ENCODE results near the gene CFAP299. TPM values are rescaled to one million over a fixed set of nuclear protein-coding genes. Genes with fewer than 3 reads are reported as not detected.

CFAP299 gene
- polyA plus RNA-seq, 12 donors: 0.17 to 0.36 (median 0.28) TPM; not detected in 8

GRCh38 chr4:80814266-80814665 is 478.7 kb downstream of the CFAP299 start:
- DNase-seq: no peak

DNA sequence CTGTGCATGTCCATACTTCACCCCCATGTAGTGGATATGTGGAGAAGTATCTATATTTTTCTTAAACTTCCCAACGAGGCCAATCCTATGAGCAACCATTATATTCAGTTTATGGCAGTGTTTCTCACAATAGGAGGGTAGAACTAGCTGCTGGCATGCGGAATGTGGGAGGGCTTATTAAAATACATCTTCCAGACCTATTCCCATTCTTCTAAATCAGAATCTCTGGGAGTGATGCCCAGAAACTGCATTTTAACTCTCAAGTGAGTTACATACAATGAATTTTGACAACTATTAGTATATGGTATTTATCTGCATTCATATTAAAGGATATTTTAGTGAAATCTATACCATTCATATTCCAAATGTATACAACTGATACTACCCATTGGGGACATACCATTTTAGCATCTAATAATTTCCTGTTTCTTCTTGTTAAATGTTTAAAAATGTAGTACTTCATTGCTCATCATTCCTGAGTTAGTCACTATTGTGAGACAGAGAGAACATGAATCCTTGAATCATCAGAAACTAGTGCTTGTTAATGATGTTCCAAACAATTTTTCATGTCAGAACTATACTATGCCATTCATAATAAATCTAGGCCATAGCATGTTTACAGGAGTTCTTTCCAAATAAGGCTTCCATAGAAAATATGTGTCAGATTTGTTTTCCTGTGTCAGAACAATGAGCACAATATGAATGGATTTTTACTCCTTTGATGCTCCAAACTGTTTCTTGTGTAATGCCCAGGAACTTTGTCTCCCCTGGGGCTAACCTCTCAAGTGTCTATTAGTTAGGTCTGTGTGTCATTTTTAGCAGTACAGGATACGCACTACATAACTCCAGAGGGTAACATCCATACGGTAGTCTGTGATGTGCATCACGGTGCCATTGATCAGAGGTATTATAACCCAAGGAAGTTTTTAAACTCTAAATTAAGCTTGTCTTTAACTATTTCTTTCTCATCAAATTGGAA is 496.1 kb downstream of the CFAP299 start:
- no peak for DNase-seq

DNA sequence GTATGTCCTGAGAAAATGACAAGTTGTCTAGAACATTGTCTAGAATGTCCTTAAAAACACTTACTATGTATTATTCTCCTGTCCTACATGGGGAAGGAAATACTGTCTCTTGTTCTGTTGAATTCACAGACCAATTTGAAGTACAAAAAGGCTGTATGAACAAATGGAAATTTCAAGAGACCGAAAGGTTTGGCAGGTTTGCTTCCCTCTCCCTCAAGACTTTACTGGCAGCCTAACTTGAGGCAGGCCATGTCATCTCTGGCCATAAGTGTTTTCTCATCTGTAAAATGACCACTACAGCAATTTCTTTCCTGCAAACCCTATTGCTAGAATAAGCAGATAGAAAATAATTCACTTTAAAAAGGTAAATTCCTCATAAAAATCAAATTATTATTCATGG is 503.8 kb downstream of the CFAP299 start:
- DNase-seq: peak; percentile 81

GRCh38 chr4:80839792-80840191 is 504.3 kb downstream of the CFAP299 start:
- DNase-seq: no peak

DNA sequence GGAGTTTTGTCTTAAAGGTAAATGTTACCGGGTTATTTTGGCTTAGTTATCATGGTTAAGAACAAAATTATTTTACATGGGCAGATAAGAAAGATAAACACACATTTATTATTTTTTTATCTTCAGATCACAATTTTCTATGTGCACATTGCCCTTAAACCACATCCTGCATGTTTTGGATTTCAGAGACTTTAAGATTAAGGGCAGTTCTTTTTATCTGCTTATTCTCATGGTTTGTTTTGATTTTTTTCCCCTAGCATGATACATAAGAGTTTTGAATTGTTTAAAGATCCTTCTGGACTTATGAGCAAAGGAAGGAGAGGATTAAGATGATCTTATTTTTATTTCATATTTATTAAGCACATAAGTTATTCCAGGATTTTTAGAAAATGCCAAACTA is 504.9 kb downstream of the CFAP299 start:
- no peak for DNase-seq

- no peak for DNase-seq
Observed at GRCh38 chr4:80841587-80842281, 506.2 kb downstream of the CFAP299 start.

GRCh38 chr4:80846210-80846609 is 510.7 kb downstream of the CFAP299 start:
- DNase-seq: no peak

- no peak for DNase-seq
Observed at GRCh38 chr4:80852061-80852460, 516.5 kb downstream of the CFAP299 start.

- no peak for DNase-seq
Observed at GRCh38 chr4:80873571-80873970, 538.0 kb downstream of the CFAP299 start.

DNA sequence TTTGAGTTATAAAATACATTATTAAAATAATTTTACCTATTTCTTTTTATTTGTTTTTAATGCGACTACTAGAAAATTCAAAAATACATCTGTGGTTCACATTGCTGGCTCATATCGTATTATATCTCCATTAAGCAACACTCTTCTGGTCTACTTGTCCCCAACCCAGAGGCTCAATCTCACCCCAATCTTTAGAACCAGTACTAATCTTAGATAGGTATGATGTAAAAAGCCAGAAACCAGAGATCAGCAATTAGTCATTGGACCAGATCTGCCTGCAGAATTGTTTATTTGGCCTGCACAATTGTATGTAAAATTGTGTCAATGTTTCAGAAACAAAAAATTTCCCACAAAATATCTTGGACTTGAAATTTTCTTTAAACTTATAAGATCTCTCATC is 539.4 kb downstream of the CFAP299 start:
- DNase-seq: no peak

GRCh38 chr4:80875642-80876041 is 540.1 kb downstream of the CFAP299 start:
- no peak for DNase-seq

GRCh38 chr4:80876810-80877209 is 541.3 kb downstream of the CFAP299 start:
- no peak for DNase-seq

DNA sequence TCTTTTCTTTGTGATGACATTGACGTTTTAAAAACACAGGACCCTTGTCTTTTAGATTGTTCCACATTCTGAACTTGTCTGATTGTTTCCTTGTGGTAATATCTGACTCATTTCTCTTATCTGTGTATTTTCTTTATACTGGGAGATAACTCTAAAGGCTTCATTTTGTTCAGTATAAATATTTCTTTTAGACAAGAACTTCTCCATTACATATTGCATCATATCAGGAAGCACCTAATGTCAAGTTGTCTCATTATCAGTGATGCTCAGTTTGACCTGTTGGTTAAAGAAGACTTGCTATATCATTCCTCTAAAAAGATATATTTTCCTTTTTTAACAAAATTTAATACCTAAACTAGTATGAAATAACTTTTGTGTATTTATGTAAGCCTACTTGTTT is 542.7 kb downstream of the CFAP299 start:
- DNase-seq: no peak

- DNase-seq: no peak
Observed at GRCh38 chr4:80897537-80898303, 562.2 kb downstream of the CFAP299 start.

DNA sequence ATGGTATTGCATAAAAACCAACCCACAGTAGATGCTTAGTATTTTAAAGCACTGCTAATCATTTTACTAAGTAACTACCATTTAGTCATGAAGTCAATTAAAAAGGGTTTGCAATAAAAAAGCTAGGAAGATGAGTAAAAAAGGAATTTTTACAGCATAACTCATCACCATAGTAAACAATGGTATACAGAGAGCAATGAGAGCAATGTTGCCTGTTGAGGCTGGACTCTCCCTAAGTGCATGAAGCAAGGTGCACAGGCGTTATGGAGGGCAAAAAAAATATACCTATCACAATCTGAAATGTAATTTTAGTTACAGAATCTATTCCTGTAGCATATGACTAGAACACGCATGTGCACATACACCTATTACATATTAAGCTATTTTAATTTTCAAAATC is 565.4 kb downstream of the CFAP299 start:
- DNase-seq: no peak

GRCh38 chr4:80903020-80903419 is 567.5 kb downstream of the CFAP299 start:
- no peak for DNase-seq

GRCh38 chr4:80909938-80910337 is 574.4 kb downstream of the CFAP299 start:
- no peak for DNase-seq

DNA sequence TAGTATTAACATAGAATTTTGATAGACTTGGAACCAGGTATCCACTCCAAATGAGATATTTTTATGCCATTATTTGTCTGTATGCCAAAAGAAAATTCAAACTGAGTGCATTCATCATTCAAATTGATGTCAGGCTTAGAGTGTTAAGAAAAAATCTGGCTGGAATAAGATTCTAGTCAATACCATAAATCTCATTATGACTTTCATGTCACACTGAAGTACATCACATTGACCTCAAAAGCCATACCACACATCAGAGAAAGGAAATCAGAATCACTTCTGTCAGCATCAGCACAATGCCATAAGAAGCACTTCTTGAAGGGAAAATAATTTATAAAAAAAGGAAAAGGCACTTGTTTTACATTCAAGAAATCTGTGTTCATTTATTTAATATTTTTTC is 575.9 kb downstream of the CFAP299 start:
- DNase-seq: no peak

DNA sequence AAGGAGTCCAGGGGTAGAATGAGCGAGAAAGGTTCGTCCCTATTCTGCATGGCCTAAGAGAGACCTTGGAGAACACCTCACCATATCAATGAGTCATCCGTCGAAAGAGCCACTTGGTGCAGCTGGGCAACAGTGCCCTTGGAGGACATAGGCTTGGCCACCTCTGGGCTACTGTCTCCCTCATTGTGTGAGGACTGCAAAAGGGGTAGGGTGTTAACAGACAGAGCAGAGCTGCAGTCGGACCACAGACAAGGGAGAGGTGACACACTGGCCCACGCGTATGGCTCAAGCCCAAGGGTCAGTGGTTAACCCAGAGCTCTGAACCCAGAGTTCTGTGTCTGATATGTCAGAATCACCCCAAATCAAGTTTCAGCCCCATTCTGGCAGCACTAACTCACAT is 576.8 kb downstream of the CFAP299 start:
- DNase-seq: no peak

DNA sequence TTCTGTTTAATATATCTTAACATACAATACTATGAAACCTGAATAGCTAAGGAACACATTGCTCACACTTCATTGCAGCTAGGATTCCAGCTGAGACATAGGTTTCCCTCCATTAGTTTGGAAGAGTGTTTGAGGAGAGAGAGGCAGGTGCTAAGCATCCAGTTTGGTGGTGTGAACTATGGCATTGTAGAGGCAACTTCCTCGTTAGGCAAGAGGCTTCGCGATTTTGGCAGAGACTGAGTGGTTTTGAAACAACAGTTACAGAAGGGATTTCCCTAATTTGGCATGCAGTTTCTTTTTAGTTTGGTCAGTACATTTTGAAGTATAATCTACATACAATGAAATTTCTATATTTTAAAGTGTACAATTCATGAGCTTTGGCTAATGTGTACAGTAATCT is 577.9 kb downstream of the CFAP299 start:
- DNase-seq: no peak

DNA sequence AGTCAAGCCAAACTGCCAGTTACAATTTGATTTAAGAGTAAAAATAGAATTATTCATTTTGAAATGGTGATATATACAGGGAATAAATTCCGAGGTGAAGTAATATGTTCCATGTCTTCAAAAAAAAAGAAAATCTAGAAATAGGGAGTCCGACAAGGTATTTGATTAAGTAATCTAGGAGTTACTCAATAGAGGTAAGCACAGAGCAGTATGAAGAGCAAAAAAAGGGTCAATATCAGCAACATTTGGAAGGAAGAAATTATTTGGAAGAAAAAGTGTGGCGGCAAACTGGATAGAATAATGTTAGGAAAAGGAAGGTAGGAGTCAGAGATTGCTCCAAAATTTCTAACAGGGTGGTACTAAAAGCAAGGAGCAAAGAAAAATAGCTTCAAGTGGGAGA is 581.2 kb downstream of the CFAP299 start:
- DNase-seq: no peak

DNA sequence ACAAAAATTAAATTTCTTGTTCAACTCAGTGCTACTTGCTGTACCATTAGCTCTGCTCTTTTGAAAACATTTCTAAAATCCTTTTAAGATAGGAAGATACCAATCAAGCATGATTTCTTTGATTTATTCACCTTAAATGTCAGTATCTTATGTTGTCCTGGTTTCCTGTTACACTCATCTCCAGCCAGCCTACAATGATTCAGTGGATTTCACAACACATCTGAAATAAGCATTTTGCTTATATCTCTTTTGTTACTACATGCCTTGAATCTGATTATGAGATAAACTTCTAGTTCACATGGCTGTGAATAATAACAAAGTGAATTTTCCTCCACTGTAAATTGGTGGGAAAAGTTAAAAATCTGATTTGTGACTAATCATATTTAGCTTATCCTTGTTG is 582.5 kb downstream of the CFAP299 start:
- DNase-seq: no peak

All from muscle of arm (tissue), 12 donors.